SJCRH30 (cell line): ENCODE results near the gene UQCC2. TPM values are rescaled to one million over a fixed set of nuclear protein-coding genes. Genes with fewer than 3 reads are reported as not detected.

Experiments used
- DNase-seq, 2 experiments: peaks; one replicate each; pipeline ENCODE4 v3.0.0-alpha.2; 2015 to 2020
- H3K27ac ChIP-seq: fragments of 250-450 bp; sonication (Bioruptor Pico); 2 replicates; pipeline ENCODE4 v1.5.1; 2020; ENCODE audit warnings: mild to moderate bottlenecking, moderate library complexity
- H3K27me3 ChIP-seq: fragments of 250-450 bp; sonication (Bioruptor Pico); 2 replicates; pipeline ENCODE4 v1.5.1; 2020; ENCODE audit warnings: mild to moderate bottlenecking, moderate library complexity
- H3K36me3 ChIP-seq: fragments of 250-450 bp; sonication (Bioruptor Pico); 2 replicates; pipeline ENCODE4 v1.5.1; 2020; ENCODE audit warnings: mild to moderate bottlenecking, moderate library complexity
- H3K4me1 ChIP-seq: fragments of 250-450 bp; sonication (Bioruptor Pico); 2 replicates; pipeline ENCODE4 v1.5.1; 2020; ENCODE audit warnings: mild to moderate bottlenecking, moderate library complexity
- H3K4me3 ChIP-seq: fragments of 250-450 bp; sonication (Bioruptor Pico); 2 replicates; pipeline ENCODE4 v1.5.1; 2020; ENCODE audit warnings: mild to moderate bottlenecking, moderate library complexity
- H3K9me3 ChIP-seq: fragments of 250-450 bp; sonication (Bioruptor Pico); replicated peaks from 2 replicates; pipeline ENCODE4 v1.5.1; 2020; ENCODE audit warnings: mild to moderate bottlenecking, moderate library complexity
- total RNA-seq: library from RNA; depleted of rRNA; stranded (reverse); fragments of >200 nt; shearing (Covaris generic); gene quantifications from 2 replicates; pipeline ENCODE4 v1.2.3, GENCODE V29; 2014

The UQCC2 gene
- total RNA-seq, 1 experiment from 2014 or later = 30.7 TPM

DNA sequence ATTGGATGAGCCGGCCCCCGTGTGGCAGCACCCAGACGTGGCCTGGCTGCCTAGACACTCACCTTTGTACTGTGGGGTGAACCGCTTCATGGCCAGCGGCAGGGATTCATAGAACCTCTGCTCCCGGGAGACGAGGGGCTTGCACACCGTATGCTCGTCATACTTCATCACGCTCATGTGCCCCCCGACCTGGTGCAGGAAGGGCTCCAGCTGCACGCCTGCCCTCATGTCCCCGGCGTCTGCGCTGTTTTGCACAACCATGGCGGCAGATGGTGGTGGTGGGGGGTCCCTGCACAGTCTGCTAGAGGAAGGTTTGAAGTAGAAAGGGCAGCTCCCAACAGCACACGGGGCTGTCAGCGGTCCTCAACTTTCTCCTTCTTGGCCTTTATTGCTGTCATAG lies 23.7 kb upstream of the UQCC2 start:
- Histone ChIP-seq H3K4me3 (no peak overlapping the region), H3K9me3 (no peaks in the 10 kb centered on the region), H3K27me3 (no peaks in the 10 kb centered on the region), H3K36me3 (peaks cover 44% of the 10 kb centered on the region), H3K4me1 (no peaks in the 10 kb centered on the region), H3K27ac (no peak overlapping the region)
- DNase-seq = no peak

DNA sequence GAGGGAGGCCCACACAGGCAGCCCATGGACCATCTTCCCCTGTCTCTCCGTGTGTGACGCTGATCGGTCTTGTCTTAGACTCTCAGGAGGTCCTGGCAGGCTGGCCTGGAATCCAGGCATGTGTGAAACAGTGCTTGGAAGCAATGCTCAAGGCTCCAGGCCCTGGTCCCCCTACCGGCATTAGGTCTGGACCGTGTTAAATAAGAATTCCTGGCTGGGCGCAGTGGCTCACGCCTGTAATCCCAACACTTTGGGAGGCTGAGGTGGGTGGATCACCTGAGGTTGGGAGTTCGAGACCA lies 22.2 kb upstream of the UQCC2 start:
- no peaks in the 10 kb centered on the region for H3K9me3 ChIP-seq
- H3K27me3 ChIP-seq = no peaks in the 10 kb centered on the region
- no peaks in the 10 kb centered on the region for H3K4me1 ChIP-seq
- H3K27ac ChIP-seq = no peak overlapping the region
- H3K4me3 ChIP-seq = no peak overlapping the region
- peaks cover 41% of the 10 kb centered on the region for H3K36me3 ChIP-seq
- no peak for DNase-seq

DNA sequence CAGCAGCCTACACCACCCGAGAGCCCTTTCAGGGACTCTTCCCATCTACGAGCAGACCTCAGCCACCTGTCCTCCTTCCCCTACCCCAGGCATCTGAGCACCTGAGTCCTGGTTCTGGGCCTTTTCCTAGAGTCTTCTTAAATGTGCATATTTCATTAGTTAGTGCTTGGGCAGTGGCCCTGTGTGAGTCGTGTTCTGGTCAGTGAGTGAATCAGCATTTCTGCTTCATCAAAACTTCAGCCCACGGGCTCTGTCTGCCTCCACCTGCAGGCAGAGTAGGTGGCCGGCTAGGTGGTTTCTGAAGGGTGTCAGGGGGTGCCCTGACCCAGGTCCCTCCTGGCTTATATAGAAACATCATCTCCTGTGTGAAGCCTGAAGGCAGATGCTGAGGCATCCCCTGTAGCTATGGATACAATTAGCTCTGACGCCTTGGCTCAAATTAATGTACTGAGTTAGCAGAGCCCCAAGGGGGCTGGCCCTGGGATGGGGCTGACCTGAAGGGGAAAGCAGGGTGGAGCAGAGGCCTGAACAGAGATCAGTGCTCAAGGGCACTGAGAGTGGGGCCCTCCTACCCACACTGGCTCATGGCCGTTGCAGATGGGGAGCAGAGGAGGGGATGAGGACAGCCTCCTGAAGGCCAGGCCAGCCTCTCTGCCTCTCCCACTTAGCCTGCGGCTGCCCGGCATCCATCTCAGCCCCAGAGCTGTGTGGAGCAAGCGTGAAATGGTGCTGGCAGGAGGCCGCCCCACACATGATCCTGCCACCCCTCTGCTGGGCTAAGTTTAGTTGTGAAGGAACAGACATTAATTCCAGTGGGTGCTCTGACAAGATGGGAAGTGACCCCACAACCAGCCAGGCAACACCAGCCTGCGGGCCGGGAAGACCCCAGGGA lies 21.6 kb upstream of the UQCC2 start:
- Histone ChIP-seq H3K4me3 (no peak overlapping the region), H3K36me3 (peaks cover 38% of the 10 kb centered on the region), H3K27ac (no peak overlapping the region), H3K9me3 (no peaks in the 10 kb centered on the region), H3K4me1 (no peaks in the 10 kb centered on the region), H3K27me3 (no peaks in the 10 kb centered on the region)
- no peak for DNase-seq

DNA sequence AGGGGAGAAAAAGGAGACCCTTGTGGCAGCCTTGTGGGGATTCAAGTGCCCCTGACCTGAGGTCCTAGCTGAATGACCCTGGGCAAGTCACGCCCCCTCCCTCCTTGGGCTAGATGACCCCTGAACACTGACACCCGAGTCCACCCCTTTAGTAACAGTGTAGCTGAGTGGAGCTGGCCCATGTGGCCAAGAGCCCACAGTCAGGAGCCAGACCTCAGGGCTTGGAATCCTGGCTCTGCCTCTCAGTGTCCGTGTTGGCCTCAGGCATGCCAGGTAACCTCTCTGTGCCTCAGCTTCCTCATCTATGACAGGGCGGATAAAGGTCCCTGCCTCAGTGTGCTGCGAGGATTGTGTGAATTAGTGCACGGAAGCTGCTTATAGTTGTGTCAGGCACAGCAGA lies 20.9 kb upstream of the UQCC2 start:
- no peak for DNase-seq
- Histone ChIP-seq H3K27ac (no peak overlapping the region), H3K36me3 (peaks cover 36% of the 10 kb centered on the region), H3K4me3 (no peak overlapping the region), H3K9me3 (no peaks in the 10 kb centered on the region), H3K27me3 (no peaks in the 10 kb centered on the region), H3K4me1 (no peaks in the 10 kb centered on the region)

DNA sequence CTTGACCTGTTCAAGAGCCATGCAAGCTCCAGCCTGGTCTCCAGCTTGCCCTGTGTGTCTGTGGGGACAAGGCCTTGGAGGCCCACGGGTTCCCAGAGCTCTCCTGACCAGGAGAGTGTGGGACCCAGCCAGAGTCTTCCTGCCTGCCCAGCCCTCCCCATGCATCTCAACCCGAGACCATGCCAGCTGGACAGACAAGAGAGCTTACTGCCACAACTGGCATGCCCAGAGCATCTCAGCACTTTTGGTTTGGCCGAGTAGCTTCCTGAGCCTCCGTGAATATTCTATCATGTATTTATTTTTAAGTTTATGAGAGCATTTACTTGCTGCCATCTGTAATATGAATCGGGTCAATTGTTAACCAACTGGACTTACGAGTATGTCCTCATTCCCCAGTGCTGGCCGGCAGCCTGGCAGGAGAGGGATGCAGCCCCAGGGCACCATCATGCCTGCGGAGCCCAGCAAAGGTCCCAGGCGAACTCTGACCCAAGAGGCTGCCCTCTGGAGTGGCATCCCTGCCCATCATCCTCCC lies 20.3 kb upstream of the UQCC2 start:
- Histone ChIP-seq H3K27me3 (no peaks in the 10 kb centered on the region), H3K9me3 (no peaks in the 10 kb centered on the region), H3K4me1 (no peaks in the 10 kb centered on the region), H3K4me3 (no peak overlapping the region), H3K27ac (no peak overlapping the region), H3K36me3 (peaks cover 35% of the 10 kb centered on the region)
- no peak for DNase-seq

DNA sequence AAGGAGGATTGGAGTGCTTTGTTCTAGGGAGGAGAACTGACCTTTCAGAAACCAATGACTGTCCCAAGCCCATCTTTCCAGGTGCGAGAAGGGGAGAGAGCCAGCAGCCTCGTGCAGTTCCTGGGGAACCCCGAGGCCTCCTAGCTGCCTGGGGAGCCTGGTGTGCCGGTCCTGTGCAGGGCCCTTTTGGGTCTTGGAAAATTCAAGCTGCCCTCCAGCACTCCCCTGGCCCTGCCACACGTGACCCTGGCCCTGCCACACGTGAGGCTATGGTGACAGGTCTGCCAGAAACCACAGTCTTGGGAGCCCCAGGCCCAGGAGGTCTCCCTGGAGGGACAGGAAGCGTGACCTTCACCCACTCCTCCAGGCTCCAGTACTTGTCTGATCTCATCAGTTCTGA lies 19.5 kb upstream of the UQCC2 start:
- no peak for DNase-seq
- H3K36me3 ChIP-seq = peaks cover 27% of the 10 kb centered on the region
- H3K4me1 ChIP-seq = no peaks in the 10 kb centered on the region
- H3K9me3 ChIP-seq = no peaks in the 10 kb centered on the region
- H3K27me3 ChIP-seq = no peaks in the 10 kb centered on the region
- H3K27ac ChIP-seq = no peak overlapping the region
- H3K4me3 ChIP-seq = no peak overlapping the region

DNA sequence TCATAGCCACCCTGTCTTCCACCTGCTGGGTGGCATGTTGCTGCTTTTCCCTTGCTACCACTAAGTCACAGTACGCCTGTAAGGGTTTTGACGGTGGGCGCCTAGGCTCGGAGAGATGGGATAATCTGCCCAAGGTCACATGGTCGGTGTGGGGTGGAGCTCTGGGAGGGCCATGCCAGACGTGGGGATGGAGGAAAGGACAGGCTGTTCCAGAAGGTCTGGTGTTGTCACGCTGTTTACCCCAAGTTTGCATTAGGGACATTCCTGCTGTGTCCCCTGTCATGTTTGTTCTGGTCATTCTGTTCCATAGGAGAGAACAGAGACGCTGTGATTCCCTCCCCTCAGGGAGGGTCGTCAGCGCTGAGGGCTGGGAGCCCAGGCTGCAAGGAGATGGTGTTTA lies 19.1 kb upstream of the UQCC2 start:
- no peak overlapping the region for H3K27ac ChIP-seq
- H3K4me3 ChIP-seq = no peak overlapping the region
- H3K27me3 ChIP-seq = no peaks in the 10 kb centered on the region
- no peaks in the 10 kb centered on the region for H3K9me3 ChIP-seq
- no peaks in the 10 kb centered on the region for H3K4me1 ChIP-seq
- no peak for DNase-seq
- peaks cover 23% of the 10 kb centered on the region for H3K36me3 ChIP-seq

DNA sequence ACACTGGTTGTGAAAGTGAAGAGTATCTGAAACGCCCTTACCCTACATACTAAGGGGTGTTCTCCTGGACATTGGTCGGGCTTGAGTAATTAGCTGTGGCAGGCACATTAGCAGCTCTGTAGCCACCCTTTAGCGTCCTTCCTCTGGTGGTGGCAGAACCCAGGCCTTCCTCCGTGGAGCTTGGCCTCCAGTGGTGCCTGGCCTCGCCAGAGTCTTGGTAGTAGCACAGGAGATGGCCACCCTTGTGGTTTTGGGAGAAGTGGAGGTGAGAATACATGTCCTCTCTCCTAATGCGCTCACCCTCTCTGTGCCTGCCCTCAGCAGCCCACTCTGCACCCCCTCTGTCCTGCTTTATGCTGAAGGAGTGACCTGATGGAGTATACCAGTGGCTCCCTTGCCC lies 17.6 kb upstream of the UQCC2 start:
- Histone ChIP-seq H3K9me3 (no peaks in the 10 kb centered on the region), H3K27me3 (no peaks in the 10 kb centered on the region), H3K4me3 (no peak overlapping the region), H3K27ac (no peak overlapping the region), H3K36me3 (peaks cover 17% of the 10 kb centered on the region), H3K4me1 (no peaks in the 10 kb centered on the region)
- DNase-seq = no peak

DNA sequence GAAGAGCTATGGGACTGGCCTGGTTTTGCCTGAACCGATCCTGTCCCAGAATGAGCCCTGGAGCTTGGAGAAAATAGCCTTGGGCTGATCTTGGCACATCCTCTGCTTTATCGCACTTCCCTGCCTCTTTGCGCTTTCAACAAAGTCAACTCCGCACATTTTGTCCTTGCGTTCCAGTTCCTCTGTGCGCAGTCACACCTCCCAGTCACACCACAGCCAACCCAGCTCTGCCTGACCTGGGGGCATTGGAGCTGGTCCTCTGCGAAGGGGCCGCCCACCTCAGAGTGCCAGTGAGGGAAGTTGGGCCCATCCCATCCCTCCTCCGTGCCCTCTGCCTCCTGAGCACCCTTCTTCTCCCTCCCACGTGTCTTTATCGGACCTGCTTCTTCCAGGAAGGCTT lies 16.9 kb upstream of the UQCC2 start:
- no peak overlapping the region for H3K4me3 ChIP-seq
- peaks cover 13% of the 10 kb centered on the region for H3K36me3 ChIP-seq
- DNase-seq = no peak
- no peaks in the 10 kb centered on the region for H3K9me3 ChIP-seq
- H3K27ac ChIP-seq = no peak overlapping the region
- no peaks in the 10 kb centered on the region for H3K4me1 ChIP-seq
- no peaks in the 10 kb centered on the region for H3K27me3 ChIP-seq

DNA sequence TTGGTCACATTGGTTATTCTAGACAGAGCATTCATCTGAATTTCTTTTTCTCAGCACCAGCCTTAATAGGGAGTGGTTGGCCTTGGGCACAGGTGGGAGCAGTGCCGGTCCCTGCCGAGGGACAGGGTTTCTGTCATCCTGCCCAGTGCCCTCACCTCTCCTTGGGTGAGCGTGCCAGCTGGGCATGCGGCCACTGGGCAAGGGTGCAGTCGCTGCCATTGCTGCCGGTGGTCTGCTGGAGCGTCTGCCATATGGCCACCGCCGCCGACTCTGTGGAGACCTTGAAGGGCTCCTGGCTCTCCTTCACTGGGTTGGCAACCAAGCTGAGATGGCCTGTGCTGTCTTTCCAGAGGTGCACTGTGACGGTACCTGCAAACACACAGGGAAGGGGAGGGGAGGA lies 16.4 kb upstream of the UQCC2 start:
- Histone ChIP-seq H3K27ac (no peak overlapping the region), H3K27me3 (no peaks in the 10 kb centered on the region), H3K9me3 (no peaks in the 10 kb centered on the region), H3K4me3 (no peak overlapping the region), H3K36me3 (peaks cover 8% of the 10 kb centered on the region), H3K4me1 (no peaks in the 10 kb centered on the region)
- DNase-seq = no peak

DNA sequence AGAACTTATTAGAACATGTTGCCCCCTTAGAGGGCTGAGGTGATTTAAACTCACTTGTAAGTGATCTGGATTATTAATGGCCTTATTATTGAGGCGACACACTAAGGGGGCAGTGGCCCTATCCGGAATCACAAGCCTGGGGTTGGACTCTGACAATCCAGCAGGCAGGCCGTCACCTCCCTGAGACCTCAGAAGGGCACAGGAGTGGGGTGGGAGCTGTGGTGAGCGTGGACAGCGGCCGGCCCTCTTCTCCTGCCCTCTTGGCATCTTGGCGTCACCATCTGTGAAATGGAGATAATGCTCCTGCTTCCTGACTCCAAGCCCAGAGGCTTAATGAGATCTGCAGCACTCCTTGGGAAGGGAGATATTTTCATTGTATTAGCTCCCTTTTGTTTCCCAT lies 15.6 kb upstream of the UQCC2 start:
- H3K36me3 ChIP-seq = peaks cover 6% of the 10 kb centered on the region; the same call in 1 of the 2 replicates
- no peaks in the 10 kb centered on the region for H3K4me1 ChIP-seq
- no peaks in the 10 kb centered on the region for H3K9me3 ChIP-seq
- no peaks in the 10 kb centered on the region for H3K27me3 ChIP-seq
- DNase-seq = no peak
- no peak overlapping the region for H3K27ac ChIP-seq
- no peak overlapping the region for H3K4me3 ChIP-seq

DNA sequence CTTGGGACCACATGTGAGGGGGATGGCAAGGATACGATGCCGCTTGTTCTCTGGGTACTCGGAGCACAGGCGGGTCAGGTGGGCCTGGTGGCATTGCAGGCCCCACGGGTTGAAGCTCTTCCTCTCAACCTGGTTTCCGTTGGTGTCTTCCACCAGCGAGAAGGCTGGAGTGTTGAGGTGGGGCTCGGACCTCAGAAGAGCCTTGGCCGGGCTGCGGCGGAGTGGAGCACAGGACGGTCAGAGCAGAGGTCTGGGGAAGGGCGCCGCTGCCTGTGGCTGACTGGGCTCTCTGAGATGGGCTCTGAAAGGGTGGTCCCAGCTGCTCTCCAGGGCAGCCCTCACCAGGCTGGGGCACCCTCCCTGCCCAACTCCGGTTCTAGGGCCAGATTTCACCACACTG lies 15.2 kb upstream of the UQCC2 start:
- Histone ChIP-seq H3K27me3 (no peaks in the 10 kb centered on the region), H3K36me3 (peaks cover 6% of the 10 kb centered on the region; the same call in 1 of the 2 replicates), H3K4me3 (no peak overlapping the region), H3K4me1 (no peaks in the 10 kb centered on the region), H3K9me3 (no peaks in the 10 kb centered on the region), H3K27ac (no peak overlapping the region)
- no peak for DNase-seq

DNA sequence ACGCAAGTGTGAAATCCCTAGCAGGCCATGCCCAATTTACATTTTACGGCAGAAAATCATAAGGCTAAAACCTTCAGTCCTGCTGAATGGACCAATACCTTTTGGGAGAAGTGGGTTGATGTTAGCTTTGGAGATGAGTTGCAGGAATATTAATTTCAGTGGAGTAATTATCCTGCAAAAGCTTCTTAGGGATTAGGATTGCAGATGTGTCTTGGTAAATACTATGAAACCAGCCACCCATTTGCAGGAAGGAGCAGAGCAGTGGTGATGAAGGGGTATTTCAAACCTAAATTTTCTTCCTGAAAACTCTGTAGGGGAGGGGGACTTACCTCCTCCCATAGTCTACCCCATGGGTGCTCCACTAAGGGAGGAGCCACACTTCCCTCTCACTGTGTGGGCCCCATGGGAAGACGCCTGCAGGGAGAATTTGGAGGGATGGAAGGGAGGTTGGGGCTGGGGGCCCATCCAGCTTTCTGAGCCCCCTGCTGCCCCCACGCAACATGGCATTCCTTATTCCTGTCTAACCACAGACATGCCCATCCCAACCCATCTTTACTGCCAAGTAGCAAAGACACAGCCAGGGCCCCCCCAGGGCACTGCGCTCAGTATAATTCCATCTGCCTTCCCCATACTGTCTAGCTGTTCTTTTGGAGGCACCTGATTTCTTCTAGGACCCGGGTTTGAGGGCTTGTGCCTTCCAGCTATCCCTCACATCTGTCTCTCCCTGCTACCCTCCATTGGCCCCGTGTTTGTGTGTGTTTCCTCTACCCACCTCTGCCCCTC lies 14.6 kb upstream of the UQCC2 start:
- no peaks in the 10 kb centered on the region for H3K4me1 ChIP-seq
- H3K36me3 ChIP-seq = peaks cover 6% of the 10 kb centered on the region; the same call in 1 of the 2 replicates
- no peaks in the 10 kb centered on the region for H3K27me3 ChIP-seq
- no peak overlapping the region for H3K27ac ChIP-seq
- no peak for DNase-seq
- H3K4me3 ChIP-seq = no peak overlapping the region
- no peaks in the 10 kb centered on the region for H3K9me3 ChIP-seq

DNA sequence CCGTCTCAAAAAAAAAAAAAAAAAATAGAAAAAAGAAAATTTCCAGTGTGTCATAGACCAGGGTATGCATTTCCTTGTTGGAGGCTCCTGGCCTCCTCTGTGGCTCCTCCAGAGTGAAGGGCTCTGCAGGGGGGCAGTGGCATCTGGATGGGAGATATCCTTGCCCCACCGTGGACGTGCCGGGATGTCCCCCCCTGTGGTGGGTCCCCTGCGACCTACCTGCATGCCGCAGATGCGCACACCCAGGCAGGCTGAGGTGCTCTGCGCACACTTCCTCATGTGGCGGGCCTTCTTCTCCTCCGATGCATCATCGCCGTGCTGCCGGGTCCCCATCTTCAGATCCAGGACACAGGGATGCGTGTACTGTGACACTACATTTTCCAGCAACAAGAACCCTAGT lies 13.7 kb upstream of the UQCC2 start:
- Histone ChIP-seq H3K27me3 (no peaks in the 10 kb centered on the region), H3K9me3 (no peaks in the 10 kb centered on the region), H3K36me3 (peaks cover 3% of the 10 kb centered on the region; the same call in 1 of the 2 replicates), H3K27ac (no peak overlapping the region), H3K4me3 (no peak overlapping the region), H3K4me1 (no peaks in the 10 kb centered on the region)
- DNase-seq = no peak
